GM23338 (cell line): ENCODE data around the gene SRGAP3. TPM values are rescaled to one million over a fixed set of nuclear protein-coding genes. Genes with fewer than 3 reads are reported as not detected.

Source experiments
- EZH2 ChIP-seq: fragments of 200-600 bp; sonication (generic); IDR thresholded peaks from one replicate; pipeline ENCODE4 v1.8.0; 2017; ENCODE audit warnings: antibody characterized with exemption, mild to moderate bottlenecking, low read depth; ENCODE audit not compliant: unreplicated experiment
- EZH2phosphoT487 ChIP-seq: fragments of 200-600 bp; sonication (generic); IDR thresholded peaks from one replicate; pipeline ENCODE4 v1.8.1; 2018; ENCODE audit warnings: antibody characterized with exemption; ENCODE audit not compliant: unreplicated experiment
- JUNB ChIP-seq: IDR thresholded peaks from one replicate; pipeline ENCODE4 v1.6.1; 2016; ENCODE audit warnings: antibody characterized with exemption; ENCODE audit not compliant: unreplicated experiment
- NANOG ChIP-seq: IDR thresholded peaks from 2 replicates; pipeline ENCODE4 v1.6.1; 2016; ENCODE audit warnings: antibody characterized with exemption, borderline replicate concordance
- STAT1 ChIP-seq: IDR thresholded peaks from one replicate; pipeline ENCODE4 v1.6.1; 2016; ENCODE audit warnings: antibody characterized with exemption; ENCODE audit not compliant: unreplicated experiment
- polyA plus RNA-seq: library from polyadenylated mRNA; unstranded; fragments of >200 nt; fragmentation: Nextera tagmentation; extraction: Ambion mirVana; gene quantifications from 2 replicates; pipeline ENCODE4 v1.2.1, GENCODE V29; 2016
- total RNA-seq: library from RNA; depleted of rRNA; stranded (reverse); fragments of >200 nt; shearing (Covaris generic); gene quantifications from 2 replicates; pipeline ENCODE4 v1.2.3, GENCODE V29; 2014
- TF ChIP-seq, protein P1 (sequence below): fragments of 250-450 bp; sonication (Bioruptor Pico); IDR thresholded peaks from 2 replicates; pipeline ENCODE4 v1.5.0; 2020; ENCODE audit warnings: mild to moderate bottlenecking, moderate library complexity
- TF ChIP-seq, protein P2 (sequence below), 2 experiments: fragments of 200-600 bp in 1 of 2; sonication (generic) in 1 of 2; conservative IDR thresholded peaks; 2 replicates each; pipeline versions ENCODE4 v1.5.1 to v1.6.1; 2016 to 2017; ENCODE audit warnings: antibody characterized with exemption in 2 of 2, low read depth in 2 of 2, mild to moderate bottlenecking in 2 of 2, moderate library complexity in 1 of 2
- TF ChIP-seq, protein P3 (sequence below): IDR thresholded peaks from one replicate; pipeline ENCODE4 v1.6.1; 2018; ENCODE audit warnings: antibody characterized with exemption; ENCODE audit not compliant: unreplicated experiment

Gene SRGAP3
- total and polyA plus RNA-seq, 2 experiments from 2014 or later: 6.4 to 9.4 TPM

DNA sequence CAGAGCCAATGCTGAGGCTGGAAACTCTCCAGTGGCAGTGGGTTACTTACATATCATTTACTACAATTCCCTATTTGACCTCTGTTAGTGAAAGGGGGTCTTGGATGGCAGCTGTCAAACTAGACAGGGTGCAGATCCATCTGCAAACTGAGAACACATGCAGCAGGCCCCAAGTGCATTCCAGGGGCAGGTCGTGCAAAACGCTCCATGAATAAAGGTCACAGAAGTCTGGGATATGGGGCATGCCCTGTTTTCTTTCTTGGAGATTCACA, 261.1 kb downstream of the SRGAP3 start (continued):
- TF ChIP-seq, protein P1, sequence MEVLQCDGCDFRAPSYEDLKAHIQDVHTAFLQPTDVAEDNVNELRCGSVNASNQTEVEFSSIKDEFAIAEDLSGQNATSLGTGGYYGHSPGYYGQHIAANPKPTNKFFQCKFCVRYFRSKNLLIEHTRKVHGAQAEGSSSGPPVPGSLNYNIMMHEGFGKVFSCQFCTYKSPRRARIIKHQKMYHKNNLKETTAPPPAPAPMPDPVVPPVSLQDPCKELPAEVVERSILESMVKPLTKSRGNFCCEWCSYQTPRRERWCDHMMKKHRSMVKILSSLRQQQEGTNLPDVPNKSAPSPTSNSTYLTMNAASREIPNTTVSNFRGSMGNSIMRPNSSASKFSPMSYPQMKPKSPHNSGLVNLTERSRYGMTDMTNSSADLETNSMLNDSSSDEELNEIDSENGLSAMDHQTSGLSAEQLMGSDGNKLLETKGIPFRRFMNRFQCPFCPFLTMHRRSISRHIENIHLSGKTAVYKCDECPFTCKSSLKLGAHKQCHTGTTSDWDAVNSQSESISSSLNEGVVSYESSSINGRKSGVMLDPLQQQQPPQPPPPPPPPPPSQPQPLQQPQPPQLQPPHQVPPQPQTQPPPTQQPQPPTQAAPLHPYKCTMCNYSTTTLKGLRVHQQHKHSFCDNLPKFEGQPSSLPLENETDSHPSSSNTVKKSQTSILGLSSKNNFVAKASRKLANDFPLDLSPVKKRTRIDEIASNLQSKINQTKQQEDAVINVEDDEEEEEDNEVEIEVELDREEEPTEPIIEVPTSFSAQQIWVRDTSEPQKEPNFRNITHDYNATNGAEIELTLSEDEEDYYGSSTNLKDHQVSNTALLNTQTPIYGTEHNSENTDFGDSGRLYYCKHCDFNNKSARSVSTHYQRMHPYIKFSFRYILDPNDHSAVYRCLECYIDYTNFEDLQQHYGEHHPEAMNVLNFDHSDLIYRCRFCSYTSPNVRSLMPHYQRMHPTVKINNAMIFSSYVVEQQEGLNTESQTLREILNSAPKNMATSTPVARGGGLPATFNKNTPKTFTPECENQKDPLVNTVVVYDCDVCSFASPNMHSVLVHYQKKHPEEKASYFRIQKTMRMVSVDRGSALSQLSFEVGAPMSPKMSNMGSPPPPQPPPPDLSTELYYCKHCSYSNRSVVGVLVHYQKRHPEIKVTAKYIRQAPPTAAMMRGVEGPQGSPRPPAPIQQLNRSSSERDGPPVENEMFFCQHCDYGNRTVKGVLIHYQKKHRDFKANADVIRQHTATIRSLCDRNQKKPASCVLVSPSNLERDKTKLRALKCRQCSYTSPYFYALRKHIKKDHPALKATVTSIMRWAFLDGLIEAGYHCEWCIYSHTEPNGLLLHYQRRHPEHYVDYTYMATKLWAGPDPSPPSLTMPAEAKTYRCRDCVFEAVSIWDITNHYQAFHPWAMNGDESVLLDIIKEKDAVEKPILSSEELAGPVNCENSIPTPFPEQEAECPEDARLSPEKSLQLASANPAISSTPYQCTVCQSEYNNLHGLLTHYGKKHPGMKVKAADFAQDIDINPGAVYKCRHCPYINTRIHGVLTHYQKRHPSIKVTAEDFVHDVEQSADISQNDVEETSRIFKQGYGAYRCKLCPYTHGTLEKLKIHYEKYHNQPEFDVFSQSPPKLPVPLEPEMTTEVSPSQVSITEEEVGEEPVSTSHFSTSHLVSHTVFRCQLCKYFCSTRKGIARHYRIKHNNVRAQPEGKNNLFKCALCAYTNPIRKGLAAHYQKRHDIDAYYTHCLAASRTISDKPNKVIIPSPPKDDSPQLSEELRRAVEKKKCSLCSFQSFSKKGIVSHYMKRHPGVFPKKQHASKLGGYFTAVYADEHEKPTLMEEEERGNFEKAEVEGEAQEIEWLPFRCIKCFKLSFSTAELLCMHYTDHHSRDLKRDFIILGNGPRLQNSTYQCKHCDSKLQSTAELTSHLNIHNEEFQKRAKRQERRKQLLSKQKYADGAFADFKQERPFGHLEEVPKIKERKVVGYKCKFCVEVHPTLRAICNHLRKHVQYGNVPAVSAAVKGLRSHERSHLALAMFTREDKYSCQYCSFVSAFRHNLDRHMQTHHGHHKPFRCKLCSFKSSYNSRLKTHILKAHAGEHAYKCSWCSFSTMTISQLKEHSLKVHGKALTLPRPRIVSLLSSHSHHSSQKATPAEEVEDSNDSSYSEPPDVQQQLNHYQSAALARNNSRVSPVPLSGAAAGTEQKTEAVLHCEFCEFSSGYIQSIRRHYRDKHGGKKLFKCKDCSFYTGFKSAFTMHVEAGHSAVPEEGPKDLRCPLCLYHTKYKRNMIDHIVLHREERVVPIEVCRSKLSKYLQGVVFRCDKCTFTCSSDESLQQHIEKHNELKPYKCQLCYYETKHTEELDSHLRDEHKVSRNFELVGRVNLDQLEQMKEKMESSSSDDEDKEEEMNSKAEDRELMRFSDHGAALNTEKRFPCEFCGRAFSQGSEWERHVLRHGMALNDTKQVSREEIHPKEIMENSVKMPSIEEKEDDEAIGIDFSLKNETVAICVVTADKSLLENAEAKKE (CRISPR knock-in tag): no peak
- TF ChIP-seq EZH2 (no peak), JUNB (no peak), EZH2phosphoT487 (no peak), STAT1 (no peak), NANOG (no peak)
- TF ChIP-seq, protein P2, sequence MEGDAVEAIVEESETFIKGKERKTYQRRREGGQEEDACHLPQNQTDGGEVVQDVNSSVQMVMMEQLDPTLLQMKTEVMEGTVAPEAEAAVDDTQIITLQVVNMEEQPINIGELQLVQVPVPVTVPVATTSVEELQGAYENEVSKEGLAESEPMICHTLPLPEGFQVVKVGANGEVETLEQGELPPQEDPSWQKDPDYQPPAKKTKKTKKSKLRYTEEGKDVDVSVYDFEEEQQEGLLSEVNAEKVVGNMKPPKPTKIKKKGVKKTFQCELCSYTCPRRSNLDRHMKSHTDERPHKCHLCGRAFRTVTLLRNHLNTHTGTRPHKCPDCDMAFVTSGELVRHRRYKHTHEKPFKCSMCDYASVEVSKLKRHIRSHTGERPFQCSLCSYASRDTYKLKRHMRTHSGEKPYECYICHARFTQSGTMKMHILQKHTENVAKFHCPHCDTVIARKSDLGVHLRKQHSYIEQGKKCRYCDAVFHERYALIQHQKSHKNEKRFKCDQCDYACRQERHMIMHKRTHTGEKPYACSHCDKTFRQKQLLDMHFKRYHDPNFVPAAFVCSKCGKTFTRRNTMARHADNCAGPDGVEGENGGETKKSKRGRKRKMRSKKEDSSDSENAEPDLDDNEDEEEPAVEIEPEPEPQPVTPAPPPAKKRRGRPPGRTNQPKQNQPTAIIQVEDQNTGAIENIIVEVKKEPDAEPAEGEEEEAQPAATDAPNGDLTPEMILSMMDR (conservative IDR thresholded peaks at IDR 0.05; ENCODE audit: low read depth in 2 of 2): no peak
- TF ChIP-seq, protein P3, sequence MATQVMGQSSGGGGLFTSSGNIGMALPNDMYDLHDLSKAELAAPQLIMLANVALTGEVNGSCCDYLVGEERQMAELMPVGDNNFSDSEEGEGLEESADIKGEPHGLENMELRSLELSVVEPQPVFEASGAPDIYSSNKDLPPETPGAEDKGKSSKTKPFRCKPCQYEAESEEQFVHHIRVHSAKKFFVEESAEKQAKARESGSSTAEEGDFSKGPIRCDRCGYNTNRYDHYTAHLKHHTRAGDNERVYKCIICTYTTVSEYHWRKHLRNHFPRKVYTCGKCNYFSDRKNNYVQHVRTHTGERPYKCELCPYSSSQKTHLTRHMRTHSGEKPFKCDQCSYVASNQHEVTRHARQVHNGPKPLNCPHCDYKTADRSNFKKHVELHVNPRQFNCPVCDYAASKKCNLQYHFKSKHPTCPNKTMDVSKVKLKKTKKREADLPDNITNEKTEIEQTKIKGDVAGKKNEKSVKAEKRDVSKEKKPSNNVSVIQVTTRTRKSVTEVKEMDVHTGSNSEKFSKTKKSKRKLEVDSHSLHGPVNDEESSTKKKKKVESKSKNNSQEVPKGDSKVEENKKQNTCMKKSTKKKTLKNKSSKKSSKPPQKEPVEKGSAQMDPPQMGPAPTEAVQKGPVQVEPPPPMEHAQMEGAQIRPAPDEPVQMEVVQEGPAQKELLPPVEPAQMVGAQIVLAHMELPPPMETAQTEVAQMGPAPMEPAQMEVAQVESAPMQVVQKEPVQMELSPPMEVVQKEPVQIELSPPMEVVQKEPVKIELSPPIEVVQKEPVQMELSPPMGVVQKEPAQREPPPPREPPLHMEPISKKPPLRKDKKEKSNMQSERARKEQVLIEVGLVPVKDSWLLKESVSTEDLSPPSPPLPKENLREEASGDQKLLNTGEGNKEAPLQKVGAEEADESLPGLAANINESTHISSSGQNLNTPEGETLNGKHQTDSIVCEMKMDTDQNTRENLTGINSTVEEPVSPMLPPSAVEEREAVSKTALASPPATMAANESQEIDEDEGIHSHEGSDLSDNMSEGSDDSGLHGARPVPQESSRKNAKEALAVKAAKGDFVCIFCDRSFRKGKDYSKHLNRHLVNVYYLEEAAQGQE: no peak
